HEK293 (cell line): ENCODE measurements around the gene ARIH2.

Source experiments
- CTCF ChIA-PET: fragments of 350-600 bp; formaldehyde crosslinking; extraction: SDS; loops from one replicate; lab custom pipeline; 2021; ENCODE audit warnings: antibody characterized with exemption; lab: Yijun Ruan, JAX
- POLR2A ChIA-PET: fragments of 300-600 bp; formaldehyde crosslinking; extraction: SDS; loops from one replicate; lab custom pipeline; 2020; ENCODE audit warnings: antibody characterized with exemption, inconsistent platforms; lab: Yijun Ruan, JAX
- H3K27ac ChIP-seq: fragments of 200-500 bp; sonication (Bioruptor generic); 2 replicates; pipeline ENCODE4 v1.5.1; 2014; ENCODE audit warnings: low read depth, low read length, control low read depth, inconsistent platforms; ENCODE audit errors: extremely low read depth
- H3K36me3 ChIP-seq, 2 experiments: fragments of 200-500 bp in 1 of 2; sonication (Bioruptor generic) in 1 of 2; 1 replicate in 1 of 2; 2 replicates in 1 of 2; pipeline ENCODE4 v1.5.1; 2014 to 2017; ENCODE audit warnings: inconsistent platforms in 2 of 2, low read length in 2 of 2; ENCODE audit not compliant: control insufficient read depth in 2 of 2, insufficient read depth in 1 of 2
- H3K4me1 ChIP-seq: fragments of 200-500 bp; sonication (Bioruptor generic); 2 replicates; pipeline ENCODE4 v1.5.1; 2014; ENCODE audit warnings: mild to moderate bottlenecking, low read length, inconsistent platforms; ENCODE audit not compliant: control insufficient read depth, insufficient read depth
- H3K4me3 ChIP-seq: 2 replicates; pipeline ENCODE4 v1.5.1; 2011; ENCODE audit warnings: low read depth, mild to moderate bottlenecking, control low read depth, low read length, moderate library complexity
- H3K9me3 ChIP-seq: fragments of 200-500 bp; sonication (Bioruptor generic); 2 replicates; pipeline ENCODE4 v1.5.1; 2014; ENCODE audit warnings: low read depth, low read length, inconsistent platforms; ENCODE audit not compliant: control insufficient read depth, insufficient read depth
- KLF1 ChIP-seq: fragments of 450-650 bp; formaldehyde crosslinking; IDR thresholded peaks from 2 replicates; pipeline ENCODE4 v1.5.1; 2016; ENCODE audit warnings: missing biosample characterization, missing genetic modification characterization
- KLF8 ChIP-seq: fragments of 450-650 bp; formaldehyde crosslinking; IDR thresholded peaks from 2 replicates; pipeline ENCODE4 v1.5.1; 2016; ENCODE audit warnings: missing biosample characterization, missing genetic modification characterization
- PRDM1 ChIP-seq: fragments of 450-650 bp; formaldehyde crosslinking; IDR thresholded peaks from 2 replicates; pipeline ENCODE4; 2016; ENCODE audit warnings: missing biosample characterization, missing genetic modification characterization
- PRDM10 ChIP-seq: fragments of 450-650 bp; formaldehyde crosslinking; IDR thresholded peaks from 2 replicates; pipeline ENCODE4 v1.5.1; 2016; ENCODE audit warnings: missing biosample characterization, missing genetic modification characterization
- PRDM6 ChIP-seq: fragments of 450-650 bp; formaldehyde crosslinking; IDR thresholded peaks from 2 replicates; pipeline ENCODE4 v1.5.1; 2017; ENCODE audit warnings: missing biosample characterization, missing genetic modification characterization
- ZBTB20 ChIP-seq: fragments of 450-650 bp; formaldehyde crosslinking; IDR thresholded peaks from 2 replicates; pipeline ENCODE4 v1.5.1; 2016; ENCODE audit warnings: missing biosample characterization, missing genetic modification characterization
- ZBTB21 ChIP-seq: fragments of 450-650 bp; formaldehyde crosslinking; IDR thresholded peaks from 2 replicates; pipeline ENCODE4 v1.5.1; 2017; ENCODE audit warnings: missing biosample characterization, missing genetic modification characterization
- ZBTB44 ChIP-seq: fragments of 450-650 bp; IDR thresholded peaks from 2 replicates; pipeline ENCODE4 v1.5.1; 2018; ENCODE audit warnings: missing biosample characterization, mild to moderate bottlenecking, missing genetic modification characterization
- ZNF133 ChIP-seq: fragments of 450-650 bp; formaldehyde crosslinking; IDR thresholded peaks from 2 replicates; pipeline ENCODE4 v1.5.1; 2016; ENCODE audit warnings: missing biosample characterization, missing genetic modification characterization
- ZNF140 ChIP-seq: fragments of 450-650 bp; formaldehyde crosslinking; IDR thresholded peaks from 2 replicates; pipeline ENCODE4 v1.5.1; 2016; ENCODE audit warnings: missing biosample characterization, missing genetic modification characterization
- ZNF155 ChIP-seq: fragments of 450-650 bp; formaldehyde crosslinking; IDR thresholded peaks from 2 replicates; pipeline ENCODE4 v1.5.1; 2016; ENCODE audit warnings: missing biosample characterization, missing genetic modification characterization
- ZNF214 ChIP-seq: fragments of 450-650 bp; formaldehyde crosslinking; IDR thresholded peaks from 2 replicates; pipeline ENCODE4 v1.5.1; 2017; ENCODE audit warnings: missing biosample characterization, mild to moderate bottlenecking, missing genetic modification characterization, borderline replicate concordance
- ZNF280D ChIP-seq: fragments of 450-650 bp; formaldehyde crosslinking; IDR thresholded peaks from 2 replicates; pipeline ENCODE4 v1.5.1; 2016; ENCODE audit warnings: missing biosample characterization, missing genetic modification characterization
- ZNF501 ChIP-seq: fragments of 450-650 bp; formaldehyde crosslinking; IDR thresholded peaks from 2 replicates; pipeline ENCODE4 v1.5.1; 2016; ENCODE audit warnings: missing biosample characterization, missing genetic modification characterization
- ZNF610 ChIP-seq: fragments of 450-650 bp; formaldehyde crosslinking; IDR thresholded peaks from 2 replicates; pipeline ENCODE4 v1.5.1; 2016; ENCODE audit warnings: missing biosample characterization, missing genetic modification characterization, borderline replicate concordance
- ZSCAN5A ChIP-seq: fragments of 450-650 bp; formaldehyde crosslinking; IDR thresholded peaks from 2 replicates; pipeline ENCODE4 v1.5.1; 2016; ENCODE audit warnings: missing biosample characterization, missing genetic modification characterization

ARIH2 gene

GRCh38 chr3:49016414-49017228 is 98.0 kb downstream of the ARIH2 start:
- Histone ChIP-seq H3K4me3 (no peak overlapping the region), H3K27ac (no peak overlapping the region), H3K9me3 (no peaks in the 10 kb centered on the region), H3K4me1 (no peaks in the 10 kb centered on the region), H3K36me3 (peaks cover 0 to 54% of the 10 kb centered on the region in 2 experiments; a peak in 1 of 3 replicates)
- ChIA-PET POLR2A (interaction anchor here (1.0 to 10.4 kb wide), 6 partner anchors 9 to 299 kb away, joined by 3 to 141 read pairs (median 6); partner anchors contain the start of genes IMPDH2, IP6K2, QRICH1 and WDR6), CTCF (interaction anchor here (0.9 to 1.5 kb wide), 2 partner anchors 8 to 29 kb away, joined by 3 to 8 read pairs; no protein-coding TSS in a partner anchor)
- TF ChIP-seq ZSCAN5A = no peak
- no peak for TF ChIP-seq ZNF501
- peak; percentile 31; the same call in 1 of the 2 replicates for TF ChIP-seq ZBTB20 (tag by site-specific recombination)

- CTCF ChIA-PET = interaction anchor here (0.6 to 1.5 kb wide), 5 partner anchors 9 to 458 kb away, joined by 3 to 8 read pairs (median 3); no protein-coding TSS in a partner anchor
- TF ChIP-seq ZNF610 (tag by site-specific recombination) (no peak), PRDM1 (tag by site-specific recombination) (peak; percentile 27; the same call in 1 of the 2 replicates), ZNF214 (tag by site-specific recombination) (no peak), PRDM6 (tag by site-specific recombination) (no peak), ZBTB21 (tag by site-specific recombination) (no peak), ZNF140 (tag by site-specific recombination) (no peak), PRDM10 (tag by site-specific recombination) (peak; percentile 88), ZNF155 (no peak), ZBTB44 (tag by site-specific recombination) (no peak), ZNF280D (no peak), KLF1 (tag by site-specific recombination) (peak; percentile 19; the same call in 1 of the 2 replicates), ZNF133 (tag by site-specific recombination) (peak; percentile 74), KLF8 (no peak; the same call in 1 of the 2 replicates)
Observed at GRCh38 chr3:49017229-49017970, 98.8 kb downstream of the ARIH2 start.

More at GRCh38 chr3:49017229-49017970, 98.8 kb downstream of the ARIH2 start:
- peak overlapping the region; percentile 47; the same call in 1 of the 2 replicates for H3K27ac ChIP-seq
- no peaks in the 10 kb centered on the region for H3K4me1 ChIP-seq
- peaks cover 0 to 46% of the 10 kb centered on the region in 2 experiments; a peak in 1 of 3 replicates for H3K36me3 ChIP-seq
- no peaks in the 10 kb centered on the region for H3K9me3 ChIP-seq
- POLR2A ChIA-PET = interaction anchor here (1.2 to 10.4 kb wide), 7 partner anchors 10 to 300 kb away, joined by 3 to 141 read pairs (median 6); partner anchors contain the start of genes IMPDH2, IP6K2, P4HTM and QRICH1
- H3K4me3 ChIP-seq = peak overlapping the region; percentile 80
